ENCODE data around the gene TMEM179. TPM values are rescaled to one million over a fixed set of nuclear protein-coding genes. Genes with fewer than 3 reads are reported as not detected.
"Not testable (repeated sequence)": the region's sequence is repeated elsewhere in the genome, so short reads cannot be mapped to it uniquely, and the experiment has no call there.

TMEM179 gene
- total RNA-seq, 1 donor from 2014 or later = not detected

- no peak for TF ChIP-seq CTCF (IDR thresholded peaks at IDR 0.05)
- H3K27me3 ChIP-seq = peaks cover 39% of the 10 kb centered on the region
- no peak for ATAC-seq
- no peaks in the 10 kb centered on the region for H3K4me1 ChIP-seq
- no peak for DNase-seq
- no peak overlapping the region for H3K27ac ChIP-seq
- intact Hi-C loops (cut with DNase I) = no loop called here
- H3K4me3 ChIP-seq = no peak overlapping the region
- no peaks in the 10 kb centered on the region for H3K9me3 ChIP-seq
- no peaks in the 10 kb centered on the region for H3K36me3 ChIP-seq
Measured at GRCh38 chr14:104639471-104639870, 34.9 kb upstream of the TMEM179 start.

GRCh38 chr14:104638927-104639450 is 34.4 kb upstream of the TMEM179 start:
- intact Hi-C loops (cut with DNase I) = no loop called here
- DNase-seq (no peak), ATAC-seq (no peak)
- Histone ChIP-seq H3K27me3 (peaks cover 44% of the 10 kb centered on the region), H3K27ac (no peak overlapping the region), H3K9me3 (no peaks in the 10 kb centered on the region), H3K36me3 (no peaks in the 10 kb centered on the region), H3K4me1 (no peaks in the 10 kb centered on the region), H3K4me3 (no peak overlapping the region)
- TF ChIP-seq CTCF (IDR thresholded peaks at IDR 0.05) = no peak

- intact Hi-C loops (cut with DNase I) = no loop called here
- no peak for TF ChIP-seq CTCF (IDR thresholded peaks at IDR 0.05)
- H3K4me3 ChIP-seq = no peak overlapping the region
- no peak overlapping the region for H3K27ac ChIP-seq
- no peaks in the 10 kb centered on the region for H3K9me3 ChIP-seq
- no peaks in the 10 kb centered on the region for H3K4me1 ChIP-seq
- DNase-seq (no peak), ATAC-seq (no peak)
- H3K36me3 ChIP-seq = no peaks in the 10 kb centered on the region
- peaks cover 44% of the 10 kb centered on the region for H3K27me3 ChIP-seq
Measured at GRCh38 chr14:104638190-104638589, 33.6 kb upstream of the TMEM179 start.

GRCh38 chr14:104637546-104638003 is 33.0 kb upstream of the TMEM179 start:
- TF ChIP-seq CTCF (IDR thresholded peaks at IDR 0.05) = no peak
- H3K4me1 ChIP-seq = no peaks in the 10 kb centered on the region
- H3K4me3 ChIP-seq = no peak overlapping the region
- H3K9me3 ChIP-seq = no peaks in the 10 kb centered on the region
- no peaks in the 10 kb centered on the region for H3K36me3 ChIP-seq
- intact Hi-C loops (cut with DNase I) = no loop called here
- DNase-seq (no peak), ATAC-seq (no peak)
- peaks cover 50% of the 10 kb centered on the region for H3K27me3 ChIP-seq
- H3K27ac ChIP-seq = no peak overlapping the region

- peaks cover 51% of the 10 kb centered on the region for H3K27me3 ChIP-seq
- H3K9me3 ChIP-seq; H3K27ac ChIP-seq; H3K4me1 ChIP-seq; H3K36me3 ChIP-seq; DNase-seq; H3K4me3 ChIP-seq; intact Hi-C loops (cut with DNase I); ATAC-seq: not testable (repeated sequence)
Measured at GRCh38 chr14:104636846-104637545, 32.4 kb upstream of the TMEM179 start.

- peaks cover 51% of the 10 kb centered on the region for H3K27me3 ChIP-seq
- ATAC-seq (no peak), DNase-seq (no peak)
- no peaks in the 10 kb centered on the region for H3K4me1 ChIP-seq
- no peak overlapping the region for H3K4me3 ChIP-seq
- intact Hi-C loops (cut with DNase I) = no loop called here
- H3K36me3 ChIP-seq = no peaks in the 10 kb centered on the region
- H3K27ac ChIP-seq = no peak overlapping the region
- no peaks in the 10 kb centered on the region for H3K9me3 ChIP-seq
- no peak for TF ChIP-seq CTCF (IDR thresholded peaks at IDR 0.05)
Measured at GRCh38 chr14:104636131-104636530, 31.6 kb upstream of the TMEM179 start.

Data from upper lobe of right lung (tissue), 1 donor.